UCSD-AML1 (cell line): ENCODE data around the gene USP40.

Experiments
- DNase-seq: peaks from one replicate; lab custom pipeline; 2025; ENCODE audit not compliant: unreplicated experiment; lab: John Stamatoyannopoulos, UW

USP40 gene

GRCh38 chr2:233501198-233502076, 65.1 kb downstream of the USP40 start:
- DNase-seq, result no peak

- DNase-seq, result no peak
These were observed 66.7 kb downstream of the USP40 start for GRCh38 chr2:233499928-233500327.

GRCh38 chr2:233498126-233498525, 68.5 kb downstream of the USP40 start:
- DNase-seq, result no peak

- DNase-seq, result no peak
These were observed 68.9 kb downstream of the USP40 start for GRCh38 chr2:233497692-233498091.

GRCh38 chr2:233495503-233496496, 70.8 kb downstream of the USP40 start:
- no peak for DNase-seq

GRCh38 chr2:233492751-233493150, 73.8 kb downstream of the USP40 start:
- DNase-seq, result no peak

GRCh38 chr2:233492078-233492477, 74.5 kb downstream of the USP40 start:
- DNase-seq, result no peak

GRCh38 chr2:233491326-233491725, 75.3 kb downstream of the USP40 start:
- no peak for DNase-seq

GRCh38 chr2:233490831-233491230, 75.8 kb downstream of the USP40 start:
- no peak for DNase-seq

GRCh38 chr2:233489666-233490065, 76.9 kb downstream of the USP40 start:
- no peak for DNase-seq

GRCh38 chr2:233489143-233489542, 77.4 kb downstream of the USP40 start:
- no peak for DNase-seq

GRCh38 chr2:233487748-233488345, 78.7 kb downstream of the USP40 start:
- DNase-seq, result no peak

- no peak for DNase-seq
These were observed 79.6 kb downstream of the USP40 start for GRCh38 chr2:233486778-233487552.

- no peak for DNase-seq
These were observed 80.2 kb downstream of the USP40 start for GRCh38 chr2:233486357-233486756.

GRCh38 chr2:233485726-233486125, 80.9 kb downstream of the USP40 start:
- DNase-seq, result no peak

GRCh38 chr2:233482616-233483015, 84.0 kb downstream of the USP40 start:
- no peak for DNase-seq

- no peak for DNase-seq
These were observed 85.0 kb downstream of the USP40 start for GRCh38 chr2:233481368-233482142.

- no peak for DNase-seq
These were observed 85.9 kb downstream of the USP40 start for GRCh38 chr2:233480490-233481202.
